Pulmonary artery endothelial cell (primary cell): Measurements from ENCODE around the gene SYVN1. TPM values are rescaled to one million over a fixed set of nuclear protein-coding genes. Genes with fewer than 3 reads are reported as not detected.
A peak's percentile ranks its signal among the peaks of the same experiment; 100 is the strongest.
"Not testable (repeated sequence)": the region's sequence is repeated elsewhere in the genome, so short reads cannot be mapped to it uniquely, and the experiment has no call there.

Source experiments
- DNase-seq: peaks from one replicate; pipeline ENCODE4 v3.0.0-alpha.2; 2011; ENCODE audit warnings: low read depth, low spot score
- total RNA-seq: library from RNA; depleted of rRNA; stranded (reverse); fragments of >200 nt; gene quantifications from 2 replicates; pipeline ENCODE4 v1.2.3, GENCODE V29; 2014

Gene SYVN1
- total RNA-seq, 1 donor from 2014 or later, result 7.1 TPM

DNA sequence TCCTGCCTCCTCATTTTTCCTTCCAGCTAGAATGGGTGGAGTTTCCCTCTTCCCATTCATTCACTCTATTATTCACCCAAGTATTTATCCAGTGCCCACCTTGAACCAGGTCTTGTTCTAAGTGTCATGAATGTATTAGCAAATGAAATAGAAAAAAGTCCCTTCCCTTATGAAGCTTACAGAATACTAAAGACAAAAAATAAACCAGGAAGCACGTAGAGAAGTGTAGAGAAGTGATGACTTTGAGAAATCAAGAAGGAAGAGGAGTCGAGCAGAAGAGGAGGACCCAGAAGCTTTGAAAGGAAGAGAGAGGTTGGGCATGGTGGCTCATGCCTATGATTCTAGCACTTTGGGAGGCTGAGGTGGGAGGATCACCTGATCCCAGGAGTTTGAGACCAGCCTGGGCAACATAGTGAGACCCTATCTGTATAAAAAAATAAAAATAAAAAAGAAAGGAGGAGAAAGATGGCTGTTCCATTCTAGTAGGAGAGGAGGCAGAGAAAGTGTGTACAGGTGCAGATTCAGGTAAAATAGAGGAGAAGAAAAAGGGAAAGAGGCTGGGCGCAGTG, 17.1 kb upstream of the SYVN1 start:
- no peak for DNase-seq

DNA sequence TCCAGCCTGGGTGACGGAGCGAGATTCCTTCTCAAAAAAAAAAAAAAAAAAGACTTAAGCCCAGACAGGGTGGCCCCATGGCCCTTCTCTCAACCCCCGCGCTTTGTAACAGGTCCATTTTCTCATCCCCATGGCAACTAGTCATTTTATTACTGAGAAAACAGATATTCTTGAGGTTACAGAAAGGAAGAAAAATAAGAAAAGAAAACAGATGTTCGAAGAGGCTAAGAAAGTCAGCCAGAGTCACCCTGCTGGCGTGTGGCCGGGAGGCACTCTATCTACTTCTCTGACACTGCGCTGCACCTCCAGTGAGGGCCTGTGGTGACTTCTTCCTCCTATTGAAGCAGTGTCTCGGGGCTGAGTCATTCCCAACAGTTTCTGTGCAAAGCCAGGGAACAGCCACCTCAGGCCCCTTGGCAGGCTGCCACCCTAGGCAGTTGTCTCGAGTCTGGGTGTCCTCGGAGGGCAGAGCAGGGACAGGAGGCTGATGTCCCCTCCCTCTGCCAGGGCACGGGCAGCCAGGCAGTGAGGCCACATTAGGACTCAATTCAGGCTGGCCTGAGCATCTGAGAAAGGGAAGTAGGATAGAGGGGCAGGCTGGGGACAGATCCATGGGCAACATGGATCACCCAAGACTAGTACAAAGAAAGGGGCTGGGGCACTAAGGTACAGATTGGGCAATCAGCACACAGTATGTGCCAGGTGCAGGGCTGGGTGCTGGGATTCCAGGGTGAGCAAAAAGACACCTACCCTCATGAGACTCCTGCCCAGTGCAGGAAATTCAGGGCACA, 16.4 kb upstream of the SYVN1 start:
- no peak for DNase-seq

DNA sequence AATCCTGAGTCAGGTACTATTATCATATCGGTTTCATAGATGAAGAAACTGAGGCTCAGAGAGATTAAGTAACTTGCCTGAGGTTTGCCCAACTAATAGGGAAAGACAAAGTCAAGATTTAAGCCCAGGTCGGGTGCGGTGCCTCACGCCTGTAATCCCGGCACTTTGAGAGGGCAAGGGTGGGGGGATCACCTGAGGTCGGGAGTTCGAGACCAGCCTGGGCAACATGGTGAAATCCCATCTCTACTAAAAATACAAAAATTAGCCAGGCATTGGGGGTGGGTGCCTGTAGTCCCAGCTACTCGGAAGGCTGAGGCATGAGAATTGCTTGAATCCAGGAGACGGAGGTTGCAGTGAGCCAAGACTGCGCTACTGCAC, 15.8 kb upstream of the SYVN1 start:
- not testable (repeated sequence) for DNase-seq

DNA sequence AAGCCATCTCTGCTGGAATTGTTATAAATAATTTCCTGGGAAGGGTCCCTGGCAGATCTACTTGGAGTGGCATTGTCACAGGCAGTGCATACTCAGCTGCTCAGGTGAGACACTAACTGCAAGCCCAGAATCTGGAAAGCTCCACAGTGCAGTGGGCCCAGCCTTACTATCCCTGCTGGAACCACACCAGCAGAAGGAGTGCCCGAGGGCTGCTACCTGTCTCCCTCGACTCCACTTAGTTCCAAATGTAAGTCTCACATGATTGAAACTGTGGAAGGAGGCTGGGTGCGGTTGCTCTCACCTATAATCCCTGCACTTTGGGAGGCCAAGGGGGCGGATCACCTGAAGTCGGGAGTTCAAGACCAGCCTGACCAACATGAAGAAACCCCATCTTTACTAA, 14.3 kb upstream of the SYVN1 start:
- no peak for DNase-seq

DNA sequence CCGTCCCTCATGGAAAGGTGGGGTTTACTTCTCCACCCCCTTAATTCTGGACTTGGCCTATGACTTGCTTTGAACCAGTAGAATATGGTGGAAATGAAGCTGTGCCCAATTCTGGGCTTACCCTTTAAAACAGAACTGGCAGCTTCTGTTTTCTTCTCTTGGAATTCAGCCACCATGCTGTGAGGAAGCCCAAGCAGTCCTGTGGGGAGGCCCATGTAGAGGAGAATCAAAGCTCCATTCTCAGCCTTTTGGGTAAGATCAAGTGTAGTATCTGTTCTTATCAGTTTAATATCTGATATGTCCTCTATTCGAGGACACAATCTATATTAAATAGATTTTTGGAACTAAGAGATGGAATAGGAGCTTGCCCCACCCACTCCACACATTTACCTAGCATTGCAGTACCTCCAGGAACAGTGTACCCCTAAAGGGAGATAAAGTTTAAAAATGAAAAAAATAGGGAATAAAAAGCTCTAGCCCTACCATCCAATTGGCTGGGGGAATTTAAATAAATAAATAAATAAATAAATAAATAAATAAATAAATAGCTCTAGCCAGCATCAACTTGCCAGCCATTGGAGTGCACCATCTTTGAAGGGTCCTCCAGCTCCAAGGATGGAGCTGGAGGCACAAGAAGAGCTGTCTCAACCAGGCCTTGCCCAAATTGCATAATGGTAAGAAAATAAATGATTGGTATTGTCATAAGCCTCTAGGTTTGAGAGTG, 13.2 kb upstream of the SYVN1 start:
- no peak for DNase-seq

DNA sequence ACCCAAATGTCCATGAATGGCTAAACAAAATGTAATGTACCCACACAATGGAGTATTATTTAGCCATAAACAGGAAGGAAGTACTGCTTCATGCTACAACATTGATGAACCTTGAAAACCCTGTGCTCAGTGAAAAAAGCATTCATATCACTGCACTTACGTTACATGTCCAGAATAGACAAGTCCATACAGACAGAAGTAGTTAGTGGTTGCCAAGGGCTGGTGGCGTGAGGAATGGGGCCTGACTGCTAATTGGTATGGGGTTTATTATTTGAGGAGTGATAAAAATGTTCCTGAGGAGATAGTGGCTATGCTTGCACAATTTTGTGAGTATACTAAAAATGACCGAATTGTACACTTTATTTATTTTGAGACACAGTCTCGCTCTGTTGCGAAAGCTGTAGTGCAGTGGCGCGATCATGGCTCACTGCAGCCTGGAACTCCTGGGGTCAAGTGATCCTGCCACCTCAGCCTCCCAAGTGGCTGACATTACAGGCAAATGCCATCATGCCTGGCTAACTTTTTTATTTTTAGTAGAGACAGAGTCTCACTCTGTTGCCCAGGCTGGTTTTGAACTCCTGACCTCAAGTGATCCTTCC, 7.7 kb upstream of the SYVN1 start:
- no peak for DNase-seq

DNA sequence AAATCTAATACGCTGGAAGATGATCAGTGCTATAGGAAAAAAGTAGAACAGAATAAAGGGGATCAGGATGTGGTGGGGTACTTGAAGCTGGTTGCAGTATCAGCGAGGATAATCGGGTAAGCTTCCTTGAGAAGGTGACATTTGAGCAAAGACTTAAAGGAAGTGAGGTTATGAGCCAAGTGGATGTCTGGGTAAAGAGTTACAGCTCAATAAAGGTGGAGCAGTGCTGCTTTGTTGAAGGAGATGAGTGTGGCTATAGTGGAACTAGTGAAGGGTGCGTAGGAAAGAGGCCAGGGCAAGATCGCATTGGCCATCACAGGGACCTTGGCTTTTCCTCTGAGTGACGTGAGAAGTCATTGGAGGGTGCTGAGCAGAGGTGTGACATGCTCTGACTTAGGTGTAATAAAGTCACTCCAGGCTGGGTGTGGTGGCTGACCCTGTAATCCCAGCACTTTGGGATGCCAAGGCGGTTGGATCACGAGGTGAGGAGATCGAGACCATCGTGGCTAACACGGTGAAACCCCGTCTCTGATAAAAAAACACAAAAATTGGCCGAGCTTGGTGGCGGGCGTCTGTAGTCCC, 2.3 kb upstream of the SYVN1 start:
- DNase-seq, result no peak

DNA sequence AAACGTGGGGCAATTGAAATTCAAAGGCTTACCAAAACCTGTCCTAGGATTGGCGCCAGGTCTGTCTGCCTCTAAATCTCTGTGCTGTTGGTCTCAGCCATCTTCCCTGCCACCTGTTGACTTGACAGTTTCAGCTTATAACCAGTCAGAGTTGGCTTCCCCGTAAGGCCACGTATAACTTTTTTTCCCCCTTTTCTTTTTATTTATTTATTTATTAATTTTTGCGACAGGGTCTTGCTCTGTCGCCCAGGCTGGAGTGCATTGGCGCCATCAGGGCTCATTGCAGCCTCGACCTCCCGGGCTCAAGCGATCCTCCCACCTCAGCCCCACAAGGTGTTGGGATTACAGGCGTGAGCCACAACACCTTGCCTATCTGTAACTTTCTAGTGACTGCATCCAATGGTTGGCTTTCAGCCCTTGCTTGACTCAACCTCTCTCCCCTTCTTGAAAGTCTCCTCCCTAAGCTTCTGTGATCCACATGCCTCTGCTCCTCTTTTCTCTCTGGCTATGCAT, 1.4 kb upstream of the SYVN1 start:
- DNase-seq, result no peak

DNA sequence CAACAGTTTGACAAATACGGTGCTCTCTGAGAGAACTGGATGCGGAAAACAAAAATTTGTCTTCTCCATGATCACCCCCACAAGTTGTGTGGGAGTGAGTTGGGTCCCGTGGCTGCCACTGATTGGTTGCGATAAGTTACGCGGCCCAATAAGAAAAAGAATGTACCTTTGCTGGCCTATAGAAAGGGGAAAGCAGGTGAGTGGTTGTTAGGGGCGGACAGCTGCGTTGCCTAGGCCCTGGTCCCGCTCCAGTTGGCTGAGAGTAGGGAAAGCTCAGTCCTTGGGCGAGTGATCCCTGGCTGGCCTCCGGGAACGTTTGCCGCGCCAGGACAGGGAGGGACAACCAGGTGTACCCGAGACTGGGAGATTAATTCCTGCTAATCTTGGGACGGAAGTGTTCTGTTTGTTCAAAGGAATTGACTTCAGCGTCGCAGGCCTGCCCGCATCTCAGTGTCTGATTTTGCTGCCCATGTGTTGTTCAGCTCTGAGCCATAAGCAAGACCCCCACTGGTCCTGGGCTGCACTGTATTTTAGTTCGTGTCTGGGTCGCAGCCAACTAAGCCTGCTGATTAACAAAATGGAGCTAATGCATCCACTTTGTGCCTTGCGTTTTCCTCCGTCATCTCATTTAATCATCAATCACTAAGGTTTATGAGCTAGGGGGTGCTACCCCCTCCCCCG, 773 bp upstream of the SYVN1 start:
- DNase-seq, result peak; percentile 89

DNA sequence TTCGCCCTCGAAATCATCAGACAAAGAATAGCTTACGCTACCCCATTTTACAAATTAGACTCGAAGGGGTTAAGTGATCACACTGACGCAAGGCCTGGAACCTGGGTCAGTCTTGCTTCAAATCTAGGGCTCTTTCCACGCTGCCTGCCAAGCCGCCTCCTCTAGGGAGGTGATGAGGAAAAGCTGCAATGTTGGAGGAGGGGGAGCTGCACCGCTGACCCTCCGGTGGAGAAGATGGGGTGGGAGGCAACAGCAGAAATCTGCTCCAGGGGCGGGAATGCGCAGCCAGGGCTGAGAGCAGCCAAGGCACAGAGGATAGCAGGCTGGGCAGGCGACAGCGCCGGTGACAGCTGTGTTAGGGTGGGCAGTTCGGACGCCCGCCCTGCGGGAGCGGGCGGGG, 595 bp downstream of the SYVN1 start:
- DNase-seq, result no peak

DNA sequence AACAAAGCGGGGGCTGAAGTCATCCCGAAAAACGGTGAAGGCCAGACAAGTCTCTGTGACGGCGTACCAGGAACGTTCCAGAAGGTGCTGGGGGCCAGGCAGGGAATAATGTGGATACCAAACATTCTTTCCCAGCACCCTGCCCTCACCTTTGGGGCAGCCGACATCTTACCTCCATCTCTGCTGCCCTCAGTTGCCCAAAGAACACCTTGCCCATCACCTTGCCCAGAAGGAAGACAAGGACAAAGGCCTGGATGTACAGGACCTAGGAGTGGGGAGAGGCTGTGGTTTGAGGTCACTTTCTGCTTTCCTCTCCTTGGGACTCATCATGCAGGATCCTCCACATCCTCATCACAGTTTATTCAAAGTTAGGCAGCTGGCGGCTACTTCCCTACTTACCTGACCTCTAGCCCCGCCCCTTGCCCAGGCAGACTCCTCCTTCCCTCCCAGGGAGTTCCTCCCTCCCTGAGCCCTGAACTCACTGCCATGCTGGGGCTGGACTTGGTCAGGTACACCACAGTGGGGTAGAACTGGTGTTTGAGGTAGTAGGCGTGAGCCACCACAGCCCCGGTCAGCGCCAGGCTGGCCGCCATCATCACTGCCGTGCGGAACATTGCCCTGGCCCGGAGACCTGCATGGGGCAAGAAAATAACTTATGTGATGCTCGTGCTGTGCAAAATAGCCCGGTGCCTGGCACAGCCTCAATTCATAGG, 1.2 kb downstream of the SYVN1 start:
- DNase-seq, result no peak

DNA sequence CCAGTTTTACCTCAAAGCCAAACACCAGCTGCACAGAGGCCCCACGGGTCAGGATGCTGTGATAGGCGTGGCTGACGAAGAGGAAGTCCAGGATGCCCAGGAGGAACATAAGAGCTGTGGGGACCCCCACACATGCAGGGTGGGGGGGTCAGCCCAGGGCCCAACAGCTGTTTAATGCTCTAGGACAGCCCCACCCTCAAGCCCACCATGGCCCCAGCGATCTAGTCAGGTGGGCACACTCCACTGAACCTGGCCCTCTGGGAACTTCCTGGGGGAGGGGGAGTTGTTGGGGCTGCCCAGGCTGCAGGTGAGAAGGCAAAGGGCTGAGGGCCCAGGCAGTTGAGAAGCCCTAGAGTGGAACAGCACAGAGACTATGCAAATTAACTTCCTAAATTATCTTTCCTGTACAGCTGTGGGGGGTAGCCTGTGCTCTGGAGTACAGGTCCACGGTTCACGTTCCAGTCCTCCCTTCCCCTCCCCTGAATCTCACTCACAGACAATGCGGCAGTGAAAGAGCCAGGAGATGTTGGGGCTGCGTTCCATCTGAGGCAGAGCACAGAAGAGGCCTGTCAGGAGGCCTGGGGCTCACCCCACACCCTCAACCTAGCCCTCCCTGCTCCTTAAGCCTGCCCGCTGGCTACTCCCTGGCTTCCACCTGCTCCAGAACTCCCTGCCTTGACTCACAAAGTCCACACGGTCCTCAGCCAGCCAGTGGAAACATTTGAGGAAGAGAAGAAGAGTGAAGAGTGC, 1.9 kb downstream of the SYVN1 start:
- no peak for DNase-seq

DNA sequence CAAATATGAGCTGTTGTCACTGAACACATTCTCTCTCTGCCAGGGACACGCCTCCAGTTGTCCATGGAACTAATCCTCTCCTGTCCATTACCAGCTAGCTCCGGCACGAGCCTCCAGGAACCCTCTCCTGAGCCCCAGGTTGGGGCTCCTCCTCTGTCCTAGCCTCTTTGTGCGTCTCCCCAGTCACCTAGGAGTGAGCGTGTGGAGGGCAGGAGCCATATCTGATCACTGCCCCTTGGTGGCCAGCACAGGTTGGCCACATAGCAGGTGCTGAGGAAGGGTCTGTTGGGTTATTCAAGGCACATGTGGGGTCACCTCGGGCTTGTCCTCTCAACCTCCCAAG, 2.5 kb downstream of the SYVN1 start:
- DNase-seq, result no peak

DNA sequence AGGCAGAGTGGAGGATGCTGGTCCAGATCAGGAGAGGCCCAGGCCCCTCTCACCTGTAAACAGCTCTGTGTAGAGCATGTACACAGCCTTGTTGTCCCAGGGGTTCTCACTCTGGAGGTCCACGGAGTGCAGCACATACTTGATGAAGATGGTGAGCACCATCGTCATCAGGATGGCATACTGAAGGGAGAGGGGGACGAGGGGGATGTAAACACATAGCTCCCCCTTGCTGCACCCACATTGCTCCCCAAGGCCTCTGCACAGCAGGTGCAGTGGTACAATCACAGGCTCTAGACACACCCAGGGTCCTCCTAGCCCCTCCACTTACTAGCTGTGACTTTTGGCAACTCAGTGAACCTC, 2.9 kb downstream of the SYVN1 start:
- DNase-seq, result no peak

DNA sequence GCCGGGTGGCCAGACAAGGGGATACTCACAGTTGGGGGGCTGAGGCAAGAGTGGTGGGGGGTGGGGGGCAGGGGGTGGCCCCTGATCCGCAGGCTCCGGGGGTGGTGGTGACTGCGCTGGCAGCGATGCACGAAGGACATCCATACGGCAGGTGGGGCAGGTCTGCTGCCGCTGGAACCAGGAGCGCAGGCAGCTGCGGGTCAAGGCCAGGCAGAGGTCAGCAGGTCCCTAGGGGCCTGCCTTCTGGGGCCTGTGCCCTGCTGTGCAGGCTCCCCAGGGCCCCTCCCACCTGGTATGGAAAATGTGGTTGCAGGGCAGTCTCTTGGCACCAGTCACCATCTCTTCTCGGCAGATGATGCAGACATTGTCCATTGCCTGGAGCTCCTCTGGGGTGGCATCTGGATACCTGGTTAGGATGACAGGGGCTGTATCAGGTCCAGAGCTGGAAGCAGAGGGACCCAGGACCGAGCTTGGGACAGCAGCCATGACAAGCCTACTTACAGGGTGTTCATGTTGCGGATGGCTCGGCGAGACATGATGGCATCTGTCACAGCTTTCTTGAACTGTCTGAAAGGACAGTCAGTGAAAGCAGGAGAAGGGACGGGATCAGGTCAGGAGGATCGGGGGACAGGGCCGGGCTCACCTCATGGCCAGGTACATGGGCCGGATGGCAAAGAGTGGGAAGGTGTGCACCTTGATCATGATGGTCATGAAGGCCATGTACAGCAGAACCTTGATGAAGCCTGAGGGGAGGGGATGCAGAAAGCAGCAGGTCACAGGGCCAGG, 3.5 kb downstream of the SYVN1 start:
- no peak for DNase-seq

DNA sequence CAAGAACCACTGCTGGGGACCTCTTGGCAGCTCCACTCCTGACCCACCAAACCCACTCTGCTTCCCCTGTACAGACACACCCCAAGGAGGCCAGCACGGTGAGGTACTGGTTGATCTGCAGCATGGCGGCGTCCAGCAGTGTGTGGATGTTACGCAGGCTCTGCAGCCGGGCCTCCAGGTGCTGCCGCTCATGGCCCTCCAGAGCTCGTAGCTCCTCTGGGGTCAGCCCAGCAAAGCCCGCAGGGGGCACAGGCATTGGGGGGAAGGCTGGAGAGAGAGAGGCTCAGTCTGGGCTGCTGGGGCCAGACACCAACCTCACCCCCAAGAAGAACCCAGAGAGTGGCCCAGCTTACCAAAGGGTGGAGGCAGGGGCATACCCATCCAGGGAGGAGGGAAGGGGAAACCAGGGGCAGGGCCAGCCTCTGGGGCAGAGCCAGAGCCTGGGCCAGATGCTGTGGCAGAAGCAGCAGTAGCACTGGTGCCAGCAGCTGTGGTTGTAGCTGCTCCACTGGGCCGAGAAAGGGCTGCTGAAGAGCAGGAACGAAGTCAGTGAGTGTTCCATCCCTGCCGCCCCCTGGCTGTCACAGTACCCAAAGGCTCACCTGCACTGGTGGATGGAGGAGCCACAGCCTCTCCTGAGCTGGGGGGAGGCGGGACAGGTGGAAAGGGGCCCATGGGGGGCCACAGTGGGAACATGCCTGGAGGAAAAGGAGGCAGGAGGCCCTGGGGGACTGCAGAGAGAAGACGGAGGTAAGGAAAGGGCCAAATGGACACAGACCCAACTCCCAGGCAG, 4.5 kb downstream of the SYVN1 start:
- no peak for DNase-seq

DNA sequence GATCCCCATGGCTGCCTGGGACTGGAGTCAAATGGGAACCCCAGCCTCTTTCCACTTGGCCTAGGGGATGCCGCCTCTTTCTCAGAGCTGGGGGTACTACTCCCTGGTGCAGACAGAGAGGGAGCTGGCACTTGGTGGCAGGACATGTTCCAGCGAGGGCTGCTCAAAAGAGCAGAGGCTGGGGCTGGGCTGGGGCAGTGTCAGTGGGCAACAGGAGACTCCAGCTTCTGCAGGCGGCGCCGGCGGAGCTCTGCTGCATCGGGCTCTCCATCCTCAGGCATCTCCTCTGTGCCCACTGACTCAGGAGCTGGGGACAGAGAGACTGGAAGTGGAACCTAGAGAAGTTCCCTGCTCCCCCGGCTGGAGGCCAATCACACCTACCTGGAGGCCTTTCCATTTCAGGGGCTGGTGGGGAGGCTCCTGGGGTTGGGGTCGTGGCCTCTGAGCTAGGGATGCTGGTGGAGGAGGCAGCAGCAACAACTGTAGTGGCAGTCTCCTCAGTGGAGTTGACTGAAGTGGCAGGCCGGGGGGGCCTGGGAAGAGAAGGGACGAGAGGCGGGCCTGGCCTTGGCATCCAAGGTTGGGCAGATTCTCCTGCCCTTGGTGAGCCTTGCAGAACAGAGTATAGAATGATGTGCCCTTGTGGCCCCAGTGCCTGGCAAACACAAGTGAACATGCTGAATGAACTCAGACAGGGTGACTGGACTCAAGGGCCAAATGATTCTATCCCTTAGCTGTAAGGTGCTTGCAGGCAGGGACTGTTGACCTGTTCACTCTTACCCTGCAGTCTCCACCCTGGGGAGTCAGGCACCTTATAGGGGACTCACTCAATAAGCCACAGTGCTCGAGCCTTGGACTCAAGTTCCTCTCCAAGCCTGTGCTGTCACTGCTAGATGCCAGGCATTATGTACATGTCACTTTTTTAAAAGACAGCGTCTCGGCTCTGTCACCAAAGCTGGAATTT, 5.9 kb downstream of the SYVN1 start:
- DNase-seq, result no peak
